COLO829 (cell line): Measurements from ENCODE around the gene CTAG1A.
"Not testable (repeated sequence)": the region's sequence is repeated elsewhere in the genome, so short reads cannot be mapped to it uniquely, and the experiment has no call there.

Experiments used
- DNase-seq: peaks from one replicate; pipeline ENCODE4 v3.0.0; 2012; ENCODE audit warnings: low spot score

Gene CTAG1A

DNA sequence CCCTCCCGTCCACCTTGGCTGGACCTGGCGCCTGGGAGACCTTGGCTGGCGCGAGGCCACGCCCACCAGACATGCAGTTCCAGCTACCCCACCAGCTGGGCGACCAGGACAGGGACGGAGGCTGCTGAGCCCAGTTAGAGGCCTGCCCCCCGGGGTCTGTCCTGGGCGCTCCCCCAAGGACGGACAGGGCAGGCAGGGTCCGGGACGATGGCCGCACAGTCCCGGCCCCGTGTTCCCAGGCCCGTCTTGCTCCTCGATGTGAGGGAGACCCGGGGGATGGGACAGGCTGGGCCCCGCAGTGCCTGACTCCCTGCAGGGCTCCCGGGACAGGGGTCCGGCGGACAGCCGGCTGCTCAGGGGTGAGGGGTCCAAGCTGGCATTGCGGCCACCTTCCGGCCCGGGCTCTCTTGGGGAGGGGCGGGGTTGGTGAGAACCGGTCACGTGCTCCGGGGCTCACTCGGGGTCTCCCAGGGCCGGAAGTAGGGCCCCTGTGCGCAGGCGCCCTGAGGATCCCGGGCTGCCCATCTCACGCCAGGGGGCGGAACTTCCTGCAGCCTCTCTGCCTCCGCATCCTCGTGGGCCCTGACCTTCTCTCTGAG is at the start of gene CTAG1A:
TSS of gene CTAG1A (plus strand) at position 549 of the 599 bp plus-strand sequence. CDS start 74 bp downstream, outside the sequence.
- not testable (repeated sequence) for DNase-seq

DNA sequence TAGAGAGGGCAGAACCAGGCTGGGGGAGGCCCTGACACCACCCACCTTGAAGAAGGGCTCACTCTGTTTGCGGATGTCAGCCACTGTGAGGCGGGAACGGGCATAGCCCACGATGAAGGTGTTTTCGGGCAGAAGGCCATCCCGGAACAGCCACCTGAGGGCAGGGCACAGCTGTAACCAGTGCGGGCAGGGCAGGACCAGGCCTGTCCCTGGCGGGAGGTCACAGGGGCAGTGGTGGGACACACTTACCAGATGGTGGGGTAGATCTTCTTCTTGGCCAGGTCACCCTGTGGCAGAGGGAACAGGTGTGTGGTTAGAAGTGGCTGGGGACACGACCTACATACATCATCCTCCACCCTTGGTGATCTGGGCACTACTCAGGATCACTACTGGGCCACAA is 49.0 kb upstream of the CTAG1A start:
- no peak for DNase-seq

GRCh38 chrX:154539077-154539476 is 45.9 kb upstream of the CTAG1A start:
- DNase-seq: no peak

DNA sequence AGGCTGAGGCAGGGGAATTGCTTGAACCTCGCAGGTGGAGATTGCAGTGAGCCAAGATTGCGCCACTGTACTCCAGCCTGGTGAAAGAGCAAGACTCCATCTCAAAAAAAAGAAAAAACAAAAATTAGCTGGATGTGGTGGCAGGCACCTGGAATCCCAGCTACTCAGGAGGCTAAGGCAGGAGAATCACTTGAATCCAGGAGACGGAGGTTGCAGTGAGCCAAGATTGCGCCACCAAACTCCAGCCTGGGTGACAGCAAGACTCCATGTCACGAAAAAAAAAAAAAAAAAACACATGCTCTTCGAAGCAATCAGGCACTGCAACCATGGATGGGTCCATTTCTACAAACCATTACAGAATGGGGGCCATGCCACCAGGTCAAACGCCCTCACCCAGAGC is 44.6 kb upstream of the CTAG1A start:
- DNase-seq: not testable (repeated sequence)

DNA sequence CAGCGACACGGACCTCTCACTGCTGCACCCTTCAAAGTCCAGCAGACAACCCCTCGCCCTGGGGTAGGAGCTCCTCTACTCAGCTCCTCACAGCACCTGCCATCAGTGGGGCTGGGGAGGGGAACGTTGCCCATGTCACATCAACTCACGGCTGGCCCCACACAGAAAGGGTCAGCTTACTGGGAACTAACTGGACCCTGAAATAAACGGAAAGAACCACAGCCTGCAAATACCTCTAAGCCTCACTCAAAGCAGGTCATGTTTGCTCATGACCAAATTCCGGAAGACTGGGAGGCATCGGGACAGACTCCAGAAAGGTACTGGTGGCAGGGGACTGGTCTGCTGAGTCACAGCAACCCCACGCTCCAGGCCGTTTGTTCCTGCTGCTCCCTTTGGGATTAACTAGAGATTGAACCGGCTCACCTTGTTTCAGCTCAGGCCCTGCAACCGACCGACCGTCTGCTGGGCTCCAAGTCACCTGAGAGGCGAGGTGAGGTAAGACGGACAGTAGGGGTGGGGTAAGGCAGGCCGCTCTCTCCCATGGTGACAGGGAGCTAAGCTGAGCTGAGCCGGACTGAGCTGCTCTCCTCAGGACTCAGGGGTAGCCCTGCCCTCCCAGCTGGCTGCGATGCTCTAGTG is 43.9 kb upstream of the CTAG1A start:
- no peak for DNase-seq

DNA sequence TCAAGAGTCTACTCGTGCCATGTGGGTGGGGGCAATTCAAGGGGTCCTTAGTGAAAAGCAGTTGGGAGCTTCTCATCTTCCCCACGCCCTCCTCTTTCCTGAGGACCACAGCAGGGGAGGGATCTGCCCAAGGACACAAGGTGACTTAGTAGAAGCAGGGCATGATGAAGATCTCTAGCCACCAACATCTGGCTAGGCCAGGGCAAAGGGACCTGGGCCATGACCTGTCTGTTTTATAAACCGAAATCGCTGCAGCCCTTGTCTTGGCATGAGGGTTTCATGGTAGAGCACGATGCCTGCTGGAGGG is 43.4 kb upstream of the CTAG1A start:
- DNase-seq: no peak

- peak; percentile 72 for DNase-seq
These were observed 42.8 kb upstream of the CTAG1A start for GRCh38 chrX:154541896-154542722.

GRCh38 chrX:154542723-154543424 is 42.1 kb upstream of the CTAG1A start:
- no peak for DNase-seq

DNA sequence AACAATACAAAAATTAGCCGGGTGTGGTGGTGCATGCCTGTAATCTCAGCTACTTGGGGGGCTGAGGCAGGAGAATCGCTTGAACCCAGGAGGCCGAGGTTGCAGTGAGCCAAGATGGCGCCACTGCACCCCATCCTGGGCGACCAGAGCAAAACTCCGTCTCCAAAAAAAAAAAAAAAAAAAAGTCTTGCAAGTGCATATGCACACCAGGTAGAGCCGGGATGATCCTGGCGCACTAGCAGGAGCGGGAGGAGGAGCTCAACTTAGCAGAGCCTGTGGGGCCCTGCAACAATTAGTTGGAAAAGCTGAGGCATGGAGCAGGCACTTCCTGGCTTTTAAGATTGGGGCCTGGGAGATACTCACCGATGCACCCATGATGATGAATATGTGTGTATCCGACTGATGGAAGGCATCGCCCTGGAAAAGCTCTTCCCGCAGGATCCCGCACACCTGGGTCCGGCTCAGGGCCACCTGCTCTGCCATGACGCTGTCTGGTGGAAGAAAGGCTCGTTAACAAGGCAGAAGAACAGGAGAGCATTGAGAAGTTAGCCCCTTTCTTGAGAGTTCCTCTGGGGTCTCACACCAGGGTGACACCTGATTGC is 39.2 kb upstream of the CTAG1A start:
- DNase-seq: no peak

DNA sequence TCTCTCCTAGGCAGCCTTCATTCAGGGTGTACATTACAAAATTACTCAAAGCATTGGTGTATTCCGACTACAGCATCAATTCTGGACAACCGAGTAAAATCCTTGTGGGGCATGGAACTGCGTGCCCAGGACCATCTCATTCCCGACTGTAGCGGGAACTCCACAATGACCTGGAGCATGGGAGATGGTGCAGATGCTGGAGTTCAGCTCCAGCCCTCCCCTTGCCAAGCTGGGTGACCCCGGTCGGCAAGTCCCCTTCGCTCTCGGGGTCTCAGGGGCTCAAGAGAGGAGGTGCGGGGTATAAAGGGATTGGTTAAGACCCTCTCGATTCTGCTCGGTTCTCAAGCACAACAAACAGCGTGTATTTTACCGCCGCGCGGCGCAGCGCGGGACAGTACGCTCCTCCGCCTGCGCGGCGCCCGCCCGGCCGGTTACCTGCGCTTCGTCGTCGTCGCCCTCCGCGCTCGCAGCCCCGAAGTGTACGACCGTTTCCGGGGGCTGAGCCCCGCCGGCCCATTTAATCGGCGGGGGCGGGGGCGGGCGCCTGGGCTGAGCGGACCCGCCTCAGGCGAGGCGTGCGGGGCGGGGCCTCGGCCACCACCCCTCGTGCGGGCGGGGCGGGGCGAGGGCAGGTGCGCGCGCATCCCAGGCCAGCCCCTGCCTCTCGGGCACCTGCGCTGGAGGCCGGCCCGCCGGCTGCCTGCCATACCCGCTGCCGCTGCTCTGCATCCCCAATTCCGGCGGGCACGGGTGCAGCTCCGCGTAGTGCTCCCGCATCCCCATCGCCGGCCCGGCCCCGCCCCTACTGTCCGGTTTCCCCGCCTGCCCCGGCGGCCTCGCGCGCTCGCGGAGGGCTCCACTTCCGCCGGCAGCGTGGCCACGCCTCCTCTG is 38.3 kb upstream of the CTAG1A start, which contains the start of gene G6PD:
TSS of gene G6PD (minus strand) at position 493 of the 891 bp plus-strand sequence. CDS start 691 bp downstream, outside the sequence.
- DNase-seq: peak; percentile 85

DNA sequence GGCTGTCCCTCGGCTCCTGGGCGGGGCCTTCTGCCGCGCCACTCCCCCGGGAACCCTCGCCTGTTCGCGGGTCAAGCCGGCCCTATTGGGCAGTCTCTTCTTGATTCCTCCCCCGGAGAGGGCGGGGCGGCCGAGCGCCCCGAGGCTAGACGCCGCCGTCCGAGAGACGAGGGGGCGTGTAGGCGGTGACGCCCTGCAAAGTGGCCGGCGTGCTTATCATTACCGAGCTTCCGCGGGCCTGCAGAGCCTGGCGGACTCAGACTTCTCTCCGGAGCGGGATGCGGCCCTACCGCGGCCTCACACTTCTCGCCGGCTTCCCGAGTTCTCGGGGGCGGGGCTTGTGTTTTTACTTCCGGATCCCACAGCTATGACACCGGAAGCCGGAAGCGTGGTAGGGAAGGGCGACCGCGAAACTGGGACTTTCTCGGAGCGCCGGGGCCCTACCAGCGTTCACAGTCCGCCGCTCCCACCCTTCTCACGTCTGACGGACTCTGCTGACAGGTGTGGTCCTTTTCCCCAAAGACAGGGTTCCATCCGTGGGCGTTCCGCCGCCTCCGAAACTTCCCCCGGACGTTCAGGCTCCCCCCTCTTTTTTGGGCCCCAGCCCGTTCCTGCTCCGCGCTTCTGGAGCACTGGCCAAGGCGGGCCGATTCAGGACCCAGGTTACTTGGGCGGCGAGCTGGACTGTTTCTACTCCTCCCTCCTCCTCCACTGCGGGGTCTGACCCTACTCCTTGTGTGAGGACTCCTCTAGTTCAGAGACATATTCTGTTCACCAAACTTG is 37.5 kb upstream of the CTAG1A start, which contains the start of gene IKBKG:
TSS of gene IKBKG (plus strand) at position 376 of the 783 bp plus-strand sequence. CDS start 4,383 bp downstream, outside the sequence.
- peak; percentile 95 for DNase-seq

- DNase-seq: no peak
These were observed 37.0 kb upstream of the CTAG1A start for GRCh38 chrX:154548028-154548316.

GRCh38 chrX:154549766-154550165 is 35.2 kb upstream of the CTAG1A start:
- no peak for DNase-seq

GRCh38 chrX:154552112-154552806 is 32.7 kb upstream of the CTAG1A start:
- not testable (repeated sequence) for DNase-seq

GRCh38 chrX:154558060-154558690 is 26.8 kb upstream of the CTAG1A start:
- not testable (repeated sequence) for DNase-seq

GRCh38 chrX:154558896-154559295 is 26.0 kb upstream of the CTAG1A start:
- DNase-seq: not testable (repeated sequence)

GRCh38 chrX:154560326-154560725 is 24.6 kb upstream of the CTAG1A start:
- DNase-seq: not testable (repeated sequence)

- not testable (repeated sequence) for DNase-seq
These were observed 22.6 kb upstream of the CTAG1A start for GRCh38 chrX:154562295-154562694.

GRCh38 chrX:154570361-154570760 is 14.6 kb upstream of the CTAG1A start:
- DNase-seq: not testable (repeated sequence)
